Measurements from ENCODE around the gene ACOX2. TPM values are rescaled to one million over a fixed set of nuclear protein-coding genes. Genes with fewer than 3 reads are reported as not detected.

The ACOX2 gene
- total and polyA plus RNA-seq, 2 of the 8 experiments (the other 6 are each of a cell fraction or from before 2014, with no cell fraction given): 3.2 to 9.2 TPM

GRCh38 chr3:58470363-58471024, 66.5 kb downstream of the ACOX2 start:
- WGBS, 2 experiments (ENCODE audit: extremely low coverage in 1 of 2, insufficient coverage in 1 of 2, insufficient read length in 1 of 2, insufficient replicate concordance in 2 of 2, low coverage in 1 of 2, low lambda C conversion rate in 2 of 2, missing lambda C conversion rate in 1 of 2): 95% methylated on average over 12 of the region's 12 CpGs; no CpG with 5 or more reads in 1 of the 2 experiments
- H2BK12ac ChIP-seq (ENCODE audit: low read depth, low read length): no peak overlapping the region
- H3K18ac ChIP-seq (ENCODE audit: extremely low read depth, low read length): no peak overlapping the region
- no peak overlapping the region for H2BK15ac ChIP-seq (ENCODE audit: low read length)
- ChIA-PET POLR2A (ENCODE audit: partially characterized antibody) (interaction anchor here (0.6 to 1.7 kb wide), 7 partner anchors 21 to 44 kb away, joined by 3 to 5 read pairs (median 4); no protein-coding TSS in a partner anchor), CTCF (ENCODE audit: partially characterized antibody) (interaction anchor here (0.6 to 1.7 kb wide), 8 partner anchors 16 to 166 kb away, joined by 3 to 7 read pairs (median 3); partner anchors contain the start of gene KCTD6)
- FAIRE-seq: no peak
- no peak overlapping the region for H2BK20ac ChIP-seq (ENCODE audit: low read length)
- no peak overlapping the region for H3K4me2 ChIP-seq (ENCODE audit: insufficient read depth in 1 of 2, low read depth in 2 of 2, low read length in 2 of 2)
- H2AFZ ChIP-seq (ENCODE audit: low read length): no peak overlapping the region
- H3K23me2 ChIP-seq (ENCODE audit: low read depth, low read length): no peaks in the 10 kb centered on the region
- no peak overlapping the region for H4K5ac ChIP-seq (ENCODE audit: insufficient read length, low read depth, low read length)
- H2AK5ac ChIP-seq (ENCODE audit: low read depth, low read length): no peak overlapping the region
- no peak overlapping the region for H3K9ac ChIP-seq (replicated peaks in 1 of 4; ENCODE audit: extremely low read depth in 1 of 4, low read depth in 3 of 4, low read length in 3 of 4)
- H2BK120ac ChIP-seq (replicated peaks; ENCODE audit: low read depth, low read length): no peak overlapping the region
- no peak overlapping the region for H3K4me3 ChIP-seq (ENCODE audit: extremely low read depth in 1 of 4, insufficient read depth in 2 of 4, low read depth in 3 of 4, low read length in 4 of 4)
- H4K91ac ChIP-seq (replicated peaks; ENCODE audit: insufficient read length, low read length): no peak overlapping the region
- no peak overlapping the region for H4K8ac ChIP-seq (ENCODE audit: extremely low read depth, insufficient read depth, low read length)
- H3K23ac ChIP-seq (ENCODE audit: insufficient read length): no peak overlapping the region
- H3K79me2 ChIP-seq (ENCODE audit: control insufficient read depth in 1 of 2, insufficient read depth in 2 of 2, low read length in 2 of 2): no peaks in the 10 kb centered on the region
- no peaks in the 10 kb centered on the region for H3K27me3 ChIP-seq (replicated peaks in 1 of 4; ENCODE audit: control insufficient read depth in 3 of 4, extremely low read depth in 1 of 4, insufficient read depth in 3 of 4, low read length in 3 of 4)
- no peaks in the 10 kb centered on the region for H3K9me3 ChIP-seq (ENCODE audit: insufficient read depth in 2 of 2, low read depth in 1 of 2, low read length in 1 of 2)
- no peak overlapping the region for H2BK5ac ChIP-seq (ENCODE audit: low read depth, low read length)
- H3K14ac ChIP-seq (ENCODE audit: insufficient read length): no peak overlapping the region
- no peaks in the 10 kb centered on the region for H3K36me3 ChIP-seq (ENCODE audit: control insufficient read depth in 2 of 4, insufficient read depth in 4 of 4, low read length in 3 of 4)
- H3K27ac ChIP-seq (ENCODE audit: low read depth, low read length): no peak overlapping the region
- H4K20me1 ChIP-seq (replicated peaks in 1 of 2; ENCODE audit: control insufficient read depth in 1 of 2, insufficient read depth in 2 of 2, low read length in 2 of 2): no peaks in the 10 kb centered on the region
- no peaks in the 10 kb centered on the region for H3K79me1 ChIP-seq (ENCODE audit: low read depth, low read length)
- H3K4ac ChIP-seq (replicated peaks; ENCODE audit: insufficient read length, low read depth, low read length): no peak overlapping the region
- no peak overlapping the region for H3K56ac ChIP-seq (replicated peaks; ENCODE audit: insufficient read length, low read depth, low read length)
- H3K4me1 ChIP-seq (replicated peaks in 1 of 4; ENCODE audit: control insufficient read depth in 3 of 4, insufficient read depth in 4 of 4, low read length in 3 of 4): peaks cover 0 to 7% (median 4%) of the 10 kb centered on the region in 4 experiments; a peak in 4 of 7 replicates
- DNase-seq (ENCODE audit: low read depth in 1 of 2, low spot score in 2 of 2): no peak
- TF ChIP-seq KDM1A (IDR thresholded peaks at IDR 0.05; ENCODE audit: borderline replicate concordance, low read length): no peak
- TF ChIP-seq CHD1 (IDR thresholded peaks at IDR 0.05; ENCODE audit: low read depth, low read length): no peak
- no peak for TF ChIP-seq BCL11A (IDR thresholded peaks at IDR 0.05; ENCODE audit: low read depth in 2 of 2, low read length in 2 of 2)
- no peak for TF ChIP-seq SP4 (IDR thresholded peaks at IDR 0.05; ENCODE audit: low read length)
- TF ChIP-seq, protein P1, sequence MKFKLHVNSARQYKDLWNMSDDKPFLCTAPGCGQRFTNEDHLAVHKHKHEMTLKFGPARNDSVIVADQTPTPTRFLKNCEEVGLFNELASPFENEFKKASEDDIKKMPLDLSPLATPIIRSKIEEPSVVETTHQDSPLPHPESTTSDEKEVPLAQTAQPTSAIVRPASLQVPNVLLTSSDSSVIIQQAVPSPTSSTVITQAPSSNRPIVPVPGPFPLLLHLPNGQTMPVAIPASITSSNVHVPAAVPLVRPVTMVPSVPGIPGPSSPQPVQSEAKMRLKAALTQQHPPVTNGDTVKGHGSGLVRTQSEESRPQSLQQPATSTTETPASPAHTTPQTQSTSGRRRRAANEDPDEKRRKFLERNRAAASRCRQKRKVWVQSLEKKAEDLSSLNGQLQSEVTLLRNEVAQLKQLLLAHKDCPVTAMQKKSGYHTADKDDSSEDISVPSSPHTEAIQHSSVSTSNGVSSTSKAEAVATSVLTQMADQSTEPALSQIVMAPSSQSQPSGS (IDR thresholded peaks at IDR 0.05; ENCODE audit: low read length): no peak
- TF ChIP-seq, protein P2, sequence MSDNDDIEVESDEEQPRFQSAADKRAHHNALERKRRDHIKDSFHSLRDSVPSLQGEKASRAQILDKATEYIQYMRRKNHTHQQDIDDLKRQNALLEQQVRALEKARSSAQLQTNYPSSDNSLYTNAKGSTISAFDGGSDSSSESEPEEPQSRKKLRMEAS (IDR thresholded peaks at IDR 0.05): no peak
- TF ChIP-seq FOSL1 (IDR thresholded peaks at IDR 0.05; ENCODE audit: insufficient read depth, low read depth, low read length): no peak
- TF ChIP-seq SAP30 (IDR thresholded peaks at IDR 0.05; ENCODE audit: insufficient read depth, insufficient replicate concordance, low read length): no peak
- TF ChIP-seq NRF1 (IDR thresholded peaks at IDR 0.05; ENCODE audit: low read depth, low read length): no peak
- TF ChIP-seq EP300 (IDR thresholded peaks at IDR 0.05; ENCODE audit: borderline replicate concordance in 1 of 2, low read depth in 2 of 2, low read length in 2 of 2): no peak

Measured in H1 (cell line).